SK-N-MC (cell line): ENCODE data around the gene MYO18B.

Experiments
- EZH2 ChIP-seq: fragments of 200-600 bp; sonication (generic); IDR thresholded peaks from one replicate; pipeline ENCODE4 v1.6.1; 2017; ENCODE audit warnings: antibody characterized with exemption
- FOXP2 ChIP-seq: optimal IDR thresholded peaks from 2 replicates; pipeline ENCODE3; 2011; ENCODE audit warnings: mild to moderate bottlenecking, moderate library complexity; ENCODE audit not compliant: insufficient read depth; ENCODE audit errors: extremely low read length, control extremely low read depth
- POLR2AphosphoS5 ChIP-seq: IDR thresholded peaks from 2 replicates; pipeline ENCODE4 v1.6.1; 2012; ENCODE audit warnings: mild to moderate bottlenecking, low read depth, low read length, borderline replicate concordance

- TF ChIP-seq EZH2: no peak
- TF ChIP-seq POLR2AphosphoS5: no peak
- TF ChIP-seq FOXP2: no peak
Observed at GRCh38 chr22:25874327-25874726, 132.3 kb downstream of the MYO18B start.
